Measurements from ENCODE around the gene TMEM9.
A peak's percentile ranks its signal among the peaks of the same experiment; 100 is the strongest.
"Not testable (repeated sequence)": the region's sequence is repeated elsewhere in the genome, so short reads cannot be mapped to it uniquely, and the experiment has no call there.

Gene TMEM9

DNA sequence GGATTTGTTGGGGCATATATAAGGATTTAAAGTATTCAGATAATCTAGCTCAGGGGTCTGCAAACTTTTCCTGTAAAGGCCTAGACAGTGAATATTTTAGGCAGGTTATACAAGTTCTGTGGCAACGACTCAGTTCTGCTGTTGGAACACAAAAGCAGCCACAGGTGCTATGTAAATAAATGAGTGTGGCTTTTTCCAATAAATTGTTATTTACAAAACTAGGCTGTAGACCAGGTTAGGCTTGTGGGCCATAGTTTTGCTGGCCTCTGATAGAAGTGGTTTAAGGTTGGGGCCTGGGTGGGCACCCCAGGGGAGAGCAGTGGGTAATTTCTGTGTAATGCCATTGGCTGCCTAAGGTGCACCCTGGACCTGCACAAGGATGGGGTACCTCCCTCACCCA, 19.5 kb upstream of the TMEM9 start:
- DNase-seq (ENCODE audit: low read depth in 2 of 2): no peak

DNA sequence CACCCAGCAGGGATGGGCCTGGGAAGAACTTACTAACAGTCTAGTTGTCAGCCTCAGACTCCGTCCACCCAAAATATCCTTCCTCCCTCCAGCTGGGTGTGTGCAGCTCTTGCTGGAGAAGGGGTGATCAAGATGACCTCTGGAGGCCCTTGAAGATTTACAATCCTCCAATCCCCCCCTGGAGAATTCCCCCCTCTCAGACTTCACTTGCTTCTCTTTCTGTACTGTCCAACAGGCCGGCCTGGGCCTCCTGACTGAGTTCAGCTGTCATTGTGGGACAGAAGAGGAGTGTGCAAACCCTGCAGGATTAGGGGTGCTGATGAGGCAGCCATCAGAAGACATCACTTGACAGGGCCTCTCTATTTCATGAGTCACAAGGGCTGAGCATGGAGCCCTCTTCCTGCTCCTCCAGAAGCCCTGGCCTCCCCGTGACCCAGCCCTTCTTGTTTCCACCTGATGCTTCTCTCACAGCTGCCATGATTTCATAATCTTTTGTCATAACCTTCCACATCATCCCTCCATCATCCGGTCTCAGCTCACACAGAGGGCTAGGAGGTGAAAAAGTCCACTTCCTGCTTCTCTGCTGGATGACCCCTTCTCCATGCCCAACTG, 18.8 kb upstream of the TMEM9 start:
- no peak for DNase-seq (ENCODE audit: low read depth in 2 of 2)

DNA sequence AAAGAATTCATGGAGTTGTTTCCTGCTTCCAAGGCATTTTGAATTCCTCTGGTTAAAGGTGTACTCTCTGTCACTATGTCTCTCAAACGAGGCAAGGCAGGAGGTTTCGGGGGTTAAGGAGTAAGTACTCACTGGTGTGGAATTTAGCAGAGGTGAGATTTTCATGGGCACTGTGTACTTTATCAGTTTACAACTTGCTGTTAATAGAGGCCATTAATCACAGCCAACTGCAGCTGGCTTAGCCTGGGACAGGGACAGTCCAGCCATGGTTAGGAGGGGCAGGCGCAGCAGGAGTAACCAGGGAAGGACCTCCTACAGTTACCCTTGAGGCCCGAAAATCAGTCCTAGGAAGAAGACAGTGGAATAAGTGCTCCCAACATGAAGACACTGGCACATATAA, 18.1 kb upstream of the TMEM9 start:
- DNase-seq (ENCODE audit: low read depth in 2 of 2): no peak

- peak in 1 of 2 donors; percentile 36 for DNase-seq (ENCODE audit: low read depth in 2 of 2)
Measured at GRCh38 chr1:201171063-201172036, 17.1 kb upstream of the TMEM9 start.

DNA sequence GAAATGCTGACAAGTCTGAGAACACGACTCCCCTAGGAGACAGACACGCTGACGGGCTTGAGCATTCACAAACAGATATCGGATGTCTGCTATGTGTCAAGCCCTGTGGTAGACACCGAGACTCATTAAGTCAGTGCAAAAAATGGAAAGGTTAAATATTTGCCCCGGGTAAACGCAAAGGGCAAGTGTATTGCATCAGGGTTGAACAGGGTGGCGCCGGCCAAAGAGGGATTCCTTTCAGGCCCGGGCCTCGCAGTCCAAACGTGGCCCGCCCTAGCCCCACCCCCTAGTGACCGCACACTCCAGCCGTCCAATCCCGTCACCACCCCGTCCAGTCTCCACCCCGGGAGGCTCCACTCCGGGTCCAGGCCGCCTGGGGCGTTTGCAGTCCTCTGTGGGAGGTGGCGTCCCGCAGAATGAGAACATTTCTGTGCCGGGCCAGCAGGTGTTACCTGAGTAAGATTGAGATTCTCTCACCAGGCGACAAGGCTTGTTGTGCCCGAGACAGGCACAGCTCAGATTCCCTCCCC, 16.3 kb upstream of the TMEM9 start:
- peak; percentile 36 to 53 for DNase-seq (ENCODE audit: low read depth in 2 of 2)

DNA sequence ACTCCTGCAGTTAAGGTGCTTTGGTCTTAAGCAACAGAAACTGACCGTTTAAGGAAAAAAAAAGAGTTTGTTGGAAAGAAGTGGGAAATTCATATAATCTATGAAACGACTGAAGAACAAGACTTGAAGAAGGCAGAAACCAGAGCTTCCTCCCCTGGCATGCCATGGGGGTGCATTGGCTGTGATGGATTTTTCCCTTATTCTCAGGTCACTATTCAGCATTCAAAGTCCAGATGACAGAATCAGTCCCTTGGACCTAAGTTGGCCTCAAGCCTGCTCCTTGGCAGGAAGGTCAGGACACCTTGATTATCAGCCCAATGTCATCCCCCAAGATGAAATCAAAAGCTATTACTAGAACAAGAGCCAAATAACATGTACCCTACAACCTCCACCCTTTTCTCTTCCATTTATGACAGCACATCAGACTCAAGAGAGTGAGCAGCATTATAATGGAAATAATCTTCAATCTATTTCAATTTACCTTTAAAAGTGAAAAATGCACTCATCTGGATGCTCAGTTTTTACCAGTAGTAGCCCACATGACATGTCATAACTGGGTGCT, 15.8 kb upstream of the TMEM9 start:
- DNase-seq (ENCODE audit: low read depth in 2 of 2): no peak

DNA sequence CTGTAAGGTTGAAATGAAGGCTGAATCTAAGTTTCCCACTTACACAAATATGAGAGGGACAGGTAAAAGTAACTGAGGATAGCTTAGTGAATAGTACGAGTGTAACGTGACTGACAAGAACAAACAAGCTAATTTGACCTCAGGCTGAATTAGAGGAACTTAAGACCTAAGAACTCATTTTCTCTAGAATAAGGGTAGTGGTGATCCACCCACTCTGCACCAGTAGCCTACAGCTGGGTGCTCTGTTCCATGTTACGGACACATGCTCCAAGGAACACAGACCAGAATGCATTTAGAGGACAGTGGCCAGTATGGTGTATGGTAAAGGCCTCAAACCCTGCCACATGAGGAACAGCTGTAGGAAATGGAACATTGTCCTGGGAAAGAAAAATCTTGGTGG, 14.9 kb upstream of the TMEM9 start:
- no peak for DNase-seq (ENCODE audit: low read depth in 2 of 2)

- no peak for DNase-seq (ENCODE audit: low read depth in 2 of 2)
Measured at GRCh38 chr1:201167041-201167991, 13.0 kb upstream of the TMEM9 start.

DNA sequence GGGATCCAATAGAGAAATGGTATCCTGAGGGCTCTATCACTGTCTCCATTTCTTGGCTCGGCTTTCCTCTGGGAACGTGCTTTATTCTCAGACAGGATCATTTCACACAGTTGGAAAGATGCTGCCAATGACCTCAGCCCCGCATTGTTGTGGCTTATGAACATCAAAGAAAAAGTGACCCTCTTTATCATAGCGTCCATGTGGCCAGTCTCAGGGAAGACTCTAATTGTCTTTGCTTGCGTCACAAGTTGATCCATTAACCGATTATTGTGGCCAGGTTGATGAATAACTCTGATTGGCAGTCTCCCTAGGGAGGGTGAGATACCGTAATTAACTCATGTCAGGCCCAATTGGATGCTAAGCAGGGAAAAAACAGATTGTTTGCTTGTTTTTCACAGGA, 10.4 kb upstream of the TMEM9 start:
- no peak for DNase-seq (ENCODE audit: low read depth in 2 of 2)

DNA sequence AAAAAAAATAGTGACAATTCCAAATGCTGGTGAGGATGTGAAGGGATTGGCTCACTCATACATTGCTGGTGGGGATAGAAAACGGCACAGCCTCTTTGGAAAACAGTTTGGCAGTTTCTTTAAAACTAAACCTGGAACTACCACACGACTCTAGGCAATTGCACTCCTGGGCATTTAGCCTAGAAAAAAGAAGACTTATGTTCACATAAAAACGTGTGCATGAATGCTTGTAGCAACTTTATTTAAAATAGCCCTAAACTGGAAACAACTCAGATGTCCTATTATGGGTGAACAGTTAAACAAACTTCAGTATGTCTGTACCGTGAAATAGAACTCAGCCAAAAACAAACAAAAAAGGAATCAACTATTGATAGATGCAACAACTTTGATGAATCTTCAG, 9.4 kb upstream of the TMEM9 start:
- no peak for DNase-seq (ENCODE audit: low read depth in 2 of 2)

DNA sequence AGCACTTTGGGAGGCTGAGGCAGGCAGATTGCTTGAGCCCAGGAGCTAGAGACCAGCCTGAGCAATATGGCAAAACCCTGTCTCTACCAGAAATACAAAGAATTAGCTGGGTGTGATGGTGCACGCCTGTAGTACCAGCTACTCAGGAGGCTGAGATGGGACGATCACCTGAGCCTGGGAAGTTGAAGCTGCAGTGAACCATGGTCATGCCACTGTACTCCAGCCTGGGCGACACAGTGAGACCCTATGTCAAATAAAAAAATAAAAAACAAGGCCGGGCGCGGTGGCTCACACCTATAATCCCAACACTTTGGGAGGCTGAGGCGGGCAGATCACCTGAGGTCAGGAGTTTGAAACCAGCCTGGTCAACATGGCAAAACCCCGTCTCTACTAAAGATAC, 8.8 kb upstream of the TMEM9 start:
- not testable (repeated sequence) for DNase-seq (ENCODE audit: low read depth in 2 of 2)

DNA sequence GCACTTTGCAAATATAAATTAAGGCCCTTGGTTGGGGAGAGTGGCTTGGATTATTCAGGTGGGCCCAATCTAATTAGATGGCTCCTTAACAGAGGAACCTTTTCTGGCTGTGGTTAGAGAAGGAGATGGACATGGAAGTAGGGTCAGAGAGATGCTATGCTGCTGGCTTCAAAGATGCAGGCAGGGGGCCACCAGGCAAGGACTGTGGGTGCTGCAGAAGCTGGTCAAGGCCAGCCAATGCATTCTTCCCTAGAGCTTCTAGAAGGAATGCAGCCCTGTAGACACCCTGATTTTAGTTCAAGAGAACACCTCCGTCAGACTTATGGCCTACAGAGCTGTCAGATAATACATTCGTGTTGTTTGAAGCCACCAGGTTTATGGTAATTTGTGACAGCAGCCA, 3.7 kb upstream of the TMEM9 start:
- DNase-seq (ENCODE audit: low read depth in 2 of 2): no peak

DNA sequence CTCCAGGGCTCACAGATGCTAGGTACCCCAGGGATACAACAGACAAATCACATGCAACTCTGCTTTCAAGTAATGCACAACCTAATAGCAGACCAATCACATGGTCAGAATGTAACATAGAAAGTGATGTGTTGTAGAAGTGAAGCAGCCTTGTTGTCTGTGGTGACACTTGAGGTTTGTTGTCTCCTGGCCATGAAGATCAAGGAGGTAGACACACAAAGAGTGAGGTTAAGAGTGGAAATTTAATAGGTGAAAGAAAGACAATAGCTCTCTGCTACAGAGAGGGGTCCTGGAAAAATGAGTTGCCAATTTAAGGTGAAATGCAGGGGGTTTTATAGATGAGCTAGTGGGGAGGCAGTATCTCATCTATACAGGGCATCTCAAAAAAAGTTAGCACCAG, 2.5 kb upstream of the TMEM9 start:
- no peak for DNase-seq (ENCODE audit: low read depth in 2 of 2)

- no peak for DNase-seq (ENCODE audit: low read depth in 2 of 2)
Measured at GRCh38 chr1:201156346-201156745, 2.1 kb upstream of the TMEM9 start.

DNA sequence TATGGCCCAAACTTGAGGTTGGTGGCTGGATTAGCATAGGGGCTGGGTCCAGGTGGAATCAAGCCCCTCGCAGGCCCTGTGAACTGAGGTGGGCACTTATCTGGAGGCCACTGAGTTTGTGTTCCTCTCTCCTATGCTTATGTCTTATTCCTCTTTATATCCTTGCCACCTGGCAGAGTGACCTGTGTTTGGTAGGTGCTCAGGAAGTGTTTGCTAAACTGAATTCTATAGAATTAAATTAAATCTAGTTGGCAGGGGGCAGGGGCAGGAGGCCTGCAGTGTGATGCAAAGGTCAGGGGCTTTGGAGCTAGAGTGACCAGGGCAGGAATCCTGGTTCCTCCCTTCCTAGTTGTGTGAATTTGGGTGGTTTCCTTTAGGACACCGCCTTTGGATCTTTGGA, 1.1 kb upstream of the TMEM9 start:
- no peak for DNase-seq (ENCODE audit: low read depth in 2 of 2)

DNA sequence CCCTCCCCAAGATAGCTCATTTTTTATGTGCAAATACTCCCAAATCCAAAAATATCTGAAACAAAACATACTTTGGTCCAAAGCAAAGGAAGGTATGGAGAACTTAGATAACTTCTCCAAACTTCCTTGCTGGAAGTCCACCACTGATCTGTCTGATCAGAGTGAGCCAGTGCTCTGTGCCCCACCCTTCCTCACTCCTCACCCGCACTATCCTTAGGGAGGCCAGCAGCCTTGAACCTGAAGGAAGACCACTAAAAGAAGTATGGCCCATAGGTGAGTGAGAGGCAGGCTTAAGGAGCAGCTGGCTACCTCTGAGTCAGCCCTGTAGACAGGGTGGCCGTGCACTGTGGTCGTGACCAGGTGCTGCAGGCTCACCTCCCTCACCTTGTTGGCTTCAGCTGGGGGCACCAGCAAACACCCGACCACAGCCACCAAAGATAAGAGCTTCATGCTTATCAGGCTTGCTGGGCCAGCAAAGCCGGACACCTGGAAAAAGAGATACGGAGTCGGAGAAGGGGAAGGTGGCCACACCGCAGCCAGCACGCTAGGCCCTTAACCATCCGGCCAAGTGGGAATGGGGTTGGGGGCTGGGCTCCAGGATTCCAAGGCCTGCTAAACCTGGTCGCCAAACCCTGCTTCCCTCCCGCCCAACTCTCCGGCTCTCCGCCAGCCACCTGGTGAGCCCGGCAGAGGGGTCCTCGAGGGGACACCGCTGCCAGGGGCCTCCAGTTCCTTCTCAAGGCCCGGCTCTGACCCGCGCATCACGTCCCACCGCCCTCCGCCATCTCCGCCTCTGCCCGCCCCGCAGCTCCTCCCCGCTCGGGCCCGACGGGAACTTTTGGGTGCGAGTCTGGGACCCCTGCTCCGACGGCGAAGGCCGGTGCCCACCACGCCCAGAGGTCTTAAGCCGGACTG, 543 bp downstream of the TMEM9 start:
- DNase-seq (ENCODE audit: low read depth in 2 of 2): peak in 1 of 2 donors; percentile 3

GRCh38 chr1:201149400-201149799, 4.9 kb downstream of the TMEM9 start:
- DNase-seq (ENCODE audit: low read depth in 2 of 2): no peak

- DNase-seq (ENCODE audit: low read depth in 2 of 2): no peak
Measured at GRCh38 chr1:201147396-201148015, 6.8 kb downstream of the TMEM9 start.

DNA sequence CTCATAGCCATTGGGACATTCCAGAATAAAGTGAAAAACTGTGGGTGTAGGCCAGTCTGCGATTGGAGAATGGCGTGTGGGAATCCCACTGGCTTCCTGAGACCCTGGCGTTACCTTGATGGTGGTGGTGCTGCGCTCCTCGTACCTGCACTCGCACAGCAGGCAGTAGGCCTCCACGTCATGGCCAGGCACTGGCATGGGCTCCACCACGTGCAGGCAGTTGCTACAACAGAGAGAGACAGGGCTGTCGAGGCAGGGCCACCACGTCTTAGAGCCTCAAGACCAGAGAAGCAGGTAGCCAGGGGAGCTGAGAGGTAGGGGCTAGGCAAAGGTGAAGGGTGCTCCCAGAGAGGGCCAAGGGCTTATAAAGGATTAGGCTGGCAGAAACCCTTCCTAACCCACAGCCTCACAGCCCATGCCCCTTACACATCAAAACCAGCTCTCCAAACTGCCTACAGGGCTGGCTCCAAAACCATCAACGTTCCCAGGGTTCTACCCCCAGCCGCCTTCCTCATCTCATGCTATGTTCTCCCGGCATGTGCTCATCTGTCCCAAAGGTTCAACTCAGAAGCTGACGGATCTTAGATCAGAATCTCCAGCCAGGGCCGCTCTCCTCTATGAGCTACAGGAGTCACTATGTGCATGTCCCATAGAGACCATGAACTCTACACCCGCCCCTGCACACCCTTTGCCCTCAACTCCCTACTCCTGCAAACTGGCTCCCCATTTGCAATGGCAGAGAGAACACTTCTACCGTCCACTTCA, 7.5 kb downstream of the TMEM9 start:
- DNase-seq (ENCODE audit: low read depth in 2 of 2): no peak

Data from stimulated activated CD4-positive, alpha-beta T cell treated with anti-CD3 and anti-CD28 coated beads, Interleukin-1b, Interleukin-23, amount 100 ng/mL, for 4 hours (primary cell).